ENCODE results near the gene XRCC5.

Gene XRCC5

DNA sequence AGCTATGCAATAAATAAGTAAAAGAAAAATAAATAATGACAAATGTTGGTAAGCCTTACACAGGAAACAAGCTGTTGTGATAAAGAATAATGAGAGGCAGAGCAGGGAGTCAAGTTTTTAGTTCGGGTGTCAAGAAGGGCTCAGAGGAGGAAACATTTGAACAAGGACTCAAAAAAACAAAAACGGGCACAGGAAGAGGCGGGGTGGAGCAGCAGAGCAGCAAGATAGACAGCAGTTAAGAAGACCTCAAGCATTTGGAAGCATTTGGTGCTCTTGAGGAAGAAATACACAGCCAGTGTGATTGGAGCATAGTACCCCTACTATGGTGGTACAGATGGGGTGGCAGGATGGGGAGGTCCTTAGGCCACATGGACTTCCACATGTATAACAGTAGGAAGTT, 24.6 kb upstream of the XRCC5 start:
- no peak for DNase-seq (ENCODE audit: low read depth)

DNA sequence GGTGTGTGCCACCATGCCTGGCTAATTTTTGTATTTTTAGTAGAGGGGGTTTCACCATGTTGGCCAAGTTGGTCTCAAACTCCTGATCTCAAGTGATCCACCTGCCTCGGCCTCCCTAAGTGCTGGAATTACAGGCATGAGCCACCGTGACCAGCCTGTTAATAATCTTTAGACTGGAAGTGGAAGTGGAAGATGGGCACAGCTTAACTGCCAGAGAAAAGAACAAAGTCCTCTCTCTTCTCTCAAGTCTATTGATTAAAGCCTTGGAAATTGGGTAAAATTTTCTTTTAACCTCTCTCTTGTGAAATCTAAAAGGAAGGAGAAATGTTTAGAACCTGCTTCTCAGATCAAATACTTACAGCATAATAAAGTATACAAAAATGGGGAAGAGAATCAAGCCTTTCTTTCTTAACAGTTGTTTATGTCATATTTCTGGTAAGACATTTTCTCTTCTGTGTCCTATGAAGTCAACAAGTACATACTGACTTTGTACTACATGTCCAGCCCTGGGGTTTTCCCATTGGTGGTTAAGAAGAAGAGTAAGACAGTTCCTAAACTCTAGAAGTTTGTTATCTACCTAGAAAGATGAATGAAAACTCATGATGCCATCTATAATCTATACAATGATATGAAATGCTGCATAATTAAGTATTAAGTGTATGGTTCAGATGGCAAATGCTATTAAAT, 22.8 kb upstream of the XRCC5 start:
- no peak for DNase-seq (ENCODE audit: low read depth)

DNA sequence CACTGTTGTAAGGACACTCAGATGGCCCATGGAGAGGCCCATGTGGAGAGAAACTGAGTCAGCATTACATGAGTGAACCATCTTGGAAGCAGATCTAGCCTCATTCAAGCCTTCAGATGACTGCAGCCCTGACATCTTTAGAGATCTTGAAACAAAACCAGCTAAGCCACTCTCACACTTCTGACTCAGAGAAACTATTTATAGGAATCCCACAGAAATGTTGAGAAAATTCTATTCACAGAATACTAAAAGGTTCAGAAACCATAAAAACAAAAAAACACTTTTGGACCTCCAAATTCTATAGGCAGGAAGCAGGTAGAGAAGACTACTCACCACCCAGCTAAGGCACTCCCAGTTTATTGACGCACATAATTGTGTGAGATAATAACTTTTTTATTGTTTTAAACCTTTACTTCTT, 18.8 kb upstream of the XRCC5 start:
- DNase-seq (ENCODE audit: low read depth): no peak

DNA sequence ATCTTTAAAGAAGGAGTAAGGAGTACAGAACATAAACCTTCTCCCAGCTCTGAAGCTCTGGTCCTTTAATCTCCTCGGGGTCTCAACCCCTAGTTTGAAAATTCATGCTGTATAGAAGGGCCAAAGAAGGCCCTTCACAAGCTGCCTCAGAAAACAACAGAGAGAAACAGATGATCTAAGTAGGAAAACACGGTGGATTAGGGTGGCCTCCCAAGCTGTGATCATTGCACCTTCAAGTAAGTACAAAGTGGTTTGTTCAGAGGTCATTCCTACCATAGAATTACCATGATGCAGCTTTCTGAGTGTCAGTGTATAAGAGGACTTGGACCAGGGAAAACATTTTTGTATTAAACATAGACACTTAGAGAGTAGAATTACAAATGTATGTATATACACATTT, 16.5 kb upstream of the XRCC5 start:
- DNase-seq (ENCODE audit: low read depth): no peak

DNA sequence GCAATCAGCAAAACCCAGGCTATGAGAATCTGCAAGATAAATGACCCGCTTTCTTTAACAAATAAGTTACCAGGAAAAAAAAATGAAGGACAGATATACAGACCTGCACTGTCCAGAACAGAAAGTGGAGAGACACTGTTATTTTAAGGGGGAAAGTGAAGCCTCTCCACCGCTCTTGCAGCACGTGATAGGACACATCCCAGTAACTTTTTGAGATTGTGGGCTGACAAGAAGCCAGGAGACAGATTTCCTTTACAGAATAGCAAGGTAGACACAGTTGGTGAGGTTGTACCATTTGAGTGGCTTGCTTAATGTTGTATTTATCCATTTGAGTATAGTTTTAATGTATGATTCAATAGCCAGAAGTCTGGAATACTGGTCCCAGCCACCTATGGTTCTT, 14.4 kb upstream of the XRCC5 start:
- DNase-seq (ENCODE audit: low read depth): no peak

DNA sequence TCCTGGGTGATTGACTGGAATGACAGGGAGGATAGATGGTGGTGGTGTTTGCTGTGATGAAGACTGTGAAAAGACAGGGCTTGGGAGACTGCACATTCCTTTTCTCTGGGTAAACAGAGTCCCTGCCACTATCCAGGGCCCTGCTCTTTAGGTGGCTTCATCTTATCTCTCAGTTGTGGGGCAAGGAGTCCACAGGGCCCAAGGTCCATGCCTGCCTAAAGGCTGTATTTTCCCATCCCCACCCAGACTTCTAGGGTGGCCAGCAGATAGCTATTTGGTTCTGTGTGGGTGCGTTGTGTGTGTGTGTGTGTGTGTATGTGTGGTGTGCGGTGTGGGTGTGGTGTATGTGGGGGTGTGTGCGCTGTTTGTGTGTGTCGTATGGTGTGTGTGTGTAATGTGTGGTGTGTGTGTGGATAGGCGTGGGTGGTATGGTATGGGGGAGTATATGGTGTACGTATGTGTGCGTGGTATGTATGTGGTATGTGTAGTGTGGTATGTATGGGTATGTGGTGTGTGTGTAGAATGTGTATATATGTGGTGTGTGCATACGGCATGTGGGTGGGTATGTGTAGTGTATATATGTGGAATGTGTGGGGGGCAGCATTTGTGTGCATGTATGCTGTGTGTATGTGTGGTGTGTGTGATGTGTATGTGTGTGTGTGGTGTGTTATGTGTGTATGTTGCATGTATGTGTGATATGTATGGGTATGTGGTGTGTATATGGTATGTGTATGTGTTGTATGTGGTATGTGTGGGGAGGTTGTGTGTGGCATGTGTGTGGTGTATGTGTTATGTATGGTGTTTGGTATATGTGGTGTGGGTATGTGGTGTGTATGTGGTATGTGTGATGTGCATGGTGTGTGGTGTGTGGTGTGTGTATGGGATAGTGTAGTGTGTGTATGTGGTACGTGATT, 10.5 kb upstream of the XRCC5 start:
- no peak for DNase-seq (ENCODE audit: low read depth)

DNA sequence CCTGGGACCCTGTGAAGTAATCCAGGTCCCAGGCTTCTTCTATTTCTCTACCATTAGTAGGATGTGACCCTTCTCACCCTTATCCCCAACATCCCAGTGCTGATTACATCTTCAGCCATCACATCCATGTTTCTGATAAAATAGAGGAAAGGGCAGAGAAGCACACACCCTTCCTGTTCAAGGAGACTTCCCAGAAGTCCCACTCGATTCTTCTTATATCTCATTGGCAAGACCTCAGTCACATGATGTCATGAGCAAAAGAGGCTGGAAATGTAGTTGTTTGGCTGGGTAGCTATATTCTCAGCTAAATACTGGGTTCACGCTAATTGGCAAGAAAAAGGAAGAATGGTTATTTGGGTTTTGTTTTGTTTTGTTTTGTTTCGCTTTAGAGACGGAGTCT, 8.0 kb upstream of the XRCC5 start:
- no peak for DNase-seq (ENCODE audit: low read depth)

DNA sequence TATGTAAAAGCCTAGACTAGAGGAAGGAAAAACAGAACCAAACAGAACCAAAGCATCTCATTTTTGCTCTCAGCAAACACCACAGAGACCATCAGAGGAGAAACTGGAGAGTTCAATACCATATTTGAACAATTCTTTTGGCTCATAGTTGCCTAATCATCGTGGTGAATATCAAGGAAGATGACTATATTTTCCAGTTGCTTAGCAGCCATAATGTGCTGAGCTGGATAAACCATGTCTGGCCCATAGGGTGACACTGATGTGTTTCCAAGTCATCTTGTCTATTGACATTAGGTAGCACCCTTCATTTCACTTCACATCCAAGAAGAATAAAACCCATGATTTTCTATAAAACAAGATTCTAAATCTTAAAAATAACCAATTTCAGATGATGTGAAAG, 5.9 kb upstream of the XRCC5 start:
- DNase-seq (ENCODE audit: low read depth): no peak

DNA sequence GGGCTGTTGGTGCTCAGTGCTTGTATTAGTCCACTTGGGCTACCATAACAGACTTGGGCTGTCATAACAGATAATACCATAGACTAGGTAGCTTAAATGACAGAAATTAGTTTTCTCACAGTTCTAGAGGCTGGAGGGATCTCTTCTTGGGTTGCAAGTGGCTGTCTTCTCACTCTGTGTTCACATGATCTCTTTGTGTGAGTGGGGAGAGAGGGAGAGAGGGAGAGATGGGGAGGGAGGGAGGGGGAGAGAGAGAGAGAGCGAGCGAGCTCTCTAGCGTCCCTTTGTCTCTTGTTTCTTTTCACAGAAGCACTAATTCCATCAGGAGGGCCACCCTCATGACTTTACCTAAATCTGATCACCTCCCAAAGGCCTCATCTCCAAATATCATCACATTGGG, 4.5 kb upstream of the XRCC5 start:
- no peak for DNase-seq (ENCODE audit: low read depth)

DNA sequence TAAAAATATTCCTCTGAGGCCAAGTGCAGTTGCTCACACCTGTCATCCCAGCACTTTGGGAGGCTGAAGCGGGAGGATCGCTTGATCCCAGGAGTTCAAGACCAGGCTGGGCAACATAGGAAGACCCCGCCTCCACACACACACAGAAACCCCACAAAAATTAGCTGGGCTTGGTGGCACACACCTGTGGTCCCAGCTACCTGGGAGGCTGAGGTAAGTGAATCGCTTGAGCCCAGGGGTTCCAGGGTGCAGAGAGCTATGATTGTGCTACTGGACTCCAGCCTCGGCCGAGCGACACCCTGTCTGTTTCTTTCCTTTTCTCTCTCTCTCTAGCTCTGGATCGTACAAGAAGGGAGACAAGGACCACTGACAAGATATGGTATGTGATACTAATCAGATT, 1.8 kb upstream of the XRCC5 start:
- no peak for DNase-seq (ENCODE audit: low read depth)

DNA sequence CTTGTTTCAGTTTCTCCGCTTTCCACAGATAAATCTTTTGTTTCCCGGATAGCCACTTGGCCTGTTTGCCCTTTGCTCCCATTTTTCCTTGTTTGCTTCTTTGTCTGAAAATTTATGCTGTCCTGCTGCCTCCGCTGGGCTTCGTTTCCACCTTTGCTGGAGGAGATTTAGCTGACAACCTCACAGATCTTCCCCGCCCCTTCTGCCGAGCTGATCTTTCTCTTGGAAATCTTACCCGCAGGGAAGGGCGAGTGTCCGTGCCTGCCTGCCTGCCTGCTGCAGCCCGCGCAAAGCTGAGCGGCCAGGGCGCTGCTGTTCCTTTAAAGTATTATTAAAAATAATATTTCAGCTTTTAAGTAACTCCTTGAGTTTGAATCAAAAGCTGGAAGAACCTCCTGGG, 1.4 kb upstream of the XRCC5 start:
- DNase-seq (ENCODE audit: low read depth): no peak

DNA sequence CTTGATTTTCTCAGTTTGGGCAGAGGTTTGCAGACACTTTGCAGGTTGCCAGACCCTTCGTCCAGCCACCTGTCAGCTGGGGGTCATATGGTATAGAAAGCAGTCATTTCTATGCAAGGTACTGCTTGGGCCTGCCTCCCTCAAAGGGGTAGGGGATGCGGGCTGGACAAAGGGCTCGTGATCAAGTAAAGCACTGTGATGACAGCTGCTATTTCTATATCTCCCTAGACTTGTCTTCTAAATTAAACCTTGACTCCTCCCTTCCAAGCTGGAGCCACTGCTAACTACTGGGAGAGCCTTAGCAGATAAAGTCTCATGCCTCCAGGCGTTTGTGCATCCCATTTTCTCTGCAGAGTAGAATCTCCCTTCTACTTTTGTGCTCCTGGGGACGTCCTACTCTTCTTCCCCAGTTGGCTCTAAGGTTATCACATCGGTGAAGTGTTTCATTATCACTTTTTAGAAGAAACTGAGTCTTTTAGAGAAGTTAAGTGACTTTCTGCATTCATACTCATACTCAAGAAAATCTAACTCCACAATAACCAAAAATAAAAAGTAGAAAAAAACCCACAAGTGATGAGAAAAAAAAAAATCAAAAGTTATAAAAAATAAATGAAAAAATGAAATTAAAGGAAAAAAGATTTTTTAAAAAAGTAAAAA, 710 bp upstream of the XRCC5 start:
- no peak for DNase-seq (ENCODE audit: low read depth)

DNA sequence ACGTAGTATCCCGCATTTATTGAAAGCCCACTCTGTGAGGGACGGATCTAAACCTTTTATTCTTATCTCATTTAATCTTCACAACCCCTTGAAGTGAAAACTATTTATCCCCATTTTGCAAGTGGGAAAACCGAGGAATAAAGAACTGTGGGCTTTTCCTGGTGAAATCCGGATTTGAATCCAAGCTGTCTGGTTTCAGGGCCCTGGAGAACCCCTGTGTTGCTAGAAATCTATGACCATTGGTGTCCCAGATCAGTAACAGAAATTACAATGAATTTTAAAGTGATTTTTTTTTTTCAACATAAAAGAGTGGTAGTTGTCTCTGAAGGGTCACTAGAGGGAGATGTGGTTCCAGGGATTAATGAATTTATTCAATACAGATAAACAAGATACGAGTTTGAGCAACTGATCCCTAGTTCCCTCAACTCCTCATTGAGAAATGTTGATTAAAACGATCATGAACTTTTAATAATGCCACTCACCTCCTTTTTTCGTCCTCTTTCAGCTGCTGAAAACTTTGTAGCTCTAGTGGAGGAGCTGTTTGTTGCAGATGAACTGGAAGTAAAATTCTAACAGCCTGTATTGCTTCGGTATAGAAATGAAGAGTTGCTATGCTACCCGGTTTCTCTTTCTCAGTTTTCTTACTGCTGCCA, 940 bp downstream of the XRCC5 start:
- DNase-seq (ENCODE audit: low read depth): no peak

DNA sequence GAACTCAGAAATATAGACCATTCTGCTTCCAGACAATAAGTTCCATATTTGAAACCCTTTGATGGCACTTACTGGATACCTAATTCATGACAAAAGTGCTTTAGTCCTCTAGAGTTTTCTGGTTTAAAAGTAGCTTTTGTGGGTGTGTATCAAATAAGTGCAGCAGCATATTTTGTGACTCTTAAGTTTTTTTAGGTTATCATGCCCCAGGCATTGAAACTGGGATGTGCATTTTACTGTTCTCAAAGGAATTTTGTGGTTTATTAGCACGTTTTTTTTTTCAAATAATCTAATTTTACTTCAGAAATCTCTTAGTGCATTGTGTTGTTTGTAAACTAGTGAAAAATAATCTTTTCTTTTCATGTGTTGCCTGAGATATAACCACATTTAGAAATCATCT, 1.5 kb downstream of the XRCC5 start:
- DNase-seq (ENCODE audit: low read depth): no peak

DNA sequence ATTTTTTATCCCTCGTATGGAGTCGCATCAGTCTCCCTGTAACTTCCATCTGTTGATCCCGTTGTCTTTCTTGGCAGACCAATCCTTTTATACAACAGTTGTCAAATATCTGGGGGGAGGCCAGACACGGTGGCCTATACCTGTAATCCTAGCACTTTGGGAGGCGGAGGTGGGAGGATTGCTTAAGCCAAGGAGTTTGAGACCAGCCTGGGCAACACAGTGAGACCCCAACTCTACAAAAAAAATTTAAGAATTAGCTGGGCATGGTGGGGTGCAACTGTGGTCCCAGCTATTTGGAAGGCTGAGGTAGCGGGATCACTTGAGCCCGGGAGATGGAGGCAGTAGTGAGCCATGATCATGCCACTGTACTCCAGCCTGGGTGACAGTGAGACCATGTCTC, 2.0 kb downstream of the XRCC5 start:
- DNase-seq (ENCODE audit: low read depth): no peak

DNA sequence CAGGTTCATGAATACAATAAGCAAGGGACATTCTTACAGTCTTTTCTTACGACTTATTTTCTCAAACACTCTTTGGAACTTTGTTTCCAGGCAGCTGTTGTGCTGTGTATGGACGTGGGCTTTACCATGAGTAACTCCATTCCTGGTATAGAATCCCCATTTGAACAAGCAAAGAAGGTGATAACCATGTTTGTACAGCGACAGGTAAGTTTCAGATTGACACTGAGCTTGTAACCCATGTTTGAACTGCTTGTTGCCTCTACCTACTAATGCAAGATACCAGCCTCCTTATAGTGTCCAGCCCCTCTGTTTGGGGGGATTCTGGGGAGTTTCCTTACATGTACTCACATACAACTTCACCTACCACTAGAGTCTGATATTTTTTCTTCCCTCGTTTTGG, 3.8 kb downstream of the XRCC5 start:
- DNase-seq (ENCODE audit: low read depth): no peak

DNA sequence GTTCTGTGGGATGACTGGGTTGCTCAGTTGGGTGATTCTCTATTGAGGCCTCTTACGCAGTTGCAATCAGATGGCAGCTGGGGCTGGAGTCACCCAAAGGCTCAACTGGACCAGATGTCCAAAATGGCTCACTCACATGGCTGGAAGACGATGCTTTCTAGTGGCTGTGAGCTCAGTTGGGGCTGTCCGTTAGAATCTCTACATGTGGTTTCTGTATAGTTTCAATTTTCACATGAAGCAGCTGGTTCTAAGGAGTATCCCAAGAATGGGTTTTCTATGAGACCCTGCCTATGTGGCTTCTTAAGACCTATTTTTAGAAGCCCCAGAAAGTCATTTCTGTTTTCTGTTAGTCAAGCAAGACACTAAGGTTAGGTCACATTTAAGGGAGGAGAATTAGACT, 4.4 kb downstream of the XRCC5 start:
- no peak for DNase-seq (ENCODE audit: low read depth)

DNA sequence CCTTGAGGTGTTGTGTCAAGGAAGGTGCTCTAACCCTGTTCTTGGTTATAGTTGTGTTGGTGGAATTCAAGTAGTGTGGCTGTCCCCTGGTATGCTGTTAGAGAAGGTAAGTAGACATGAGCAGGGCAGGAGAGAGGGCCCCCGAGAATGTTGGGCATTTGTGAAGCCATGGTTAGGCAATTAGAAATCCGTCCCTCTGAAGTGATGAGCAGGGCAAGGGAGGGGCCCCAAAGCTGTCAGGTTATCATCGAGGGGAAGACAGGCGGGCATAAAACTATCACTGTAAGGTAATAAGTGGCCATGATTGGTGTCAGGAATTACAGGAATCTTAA, 5.2 kb downstream of the XRCC5 start:
- no peak for DNase-seq (ENCODE audit: low read depth)

DNA sequence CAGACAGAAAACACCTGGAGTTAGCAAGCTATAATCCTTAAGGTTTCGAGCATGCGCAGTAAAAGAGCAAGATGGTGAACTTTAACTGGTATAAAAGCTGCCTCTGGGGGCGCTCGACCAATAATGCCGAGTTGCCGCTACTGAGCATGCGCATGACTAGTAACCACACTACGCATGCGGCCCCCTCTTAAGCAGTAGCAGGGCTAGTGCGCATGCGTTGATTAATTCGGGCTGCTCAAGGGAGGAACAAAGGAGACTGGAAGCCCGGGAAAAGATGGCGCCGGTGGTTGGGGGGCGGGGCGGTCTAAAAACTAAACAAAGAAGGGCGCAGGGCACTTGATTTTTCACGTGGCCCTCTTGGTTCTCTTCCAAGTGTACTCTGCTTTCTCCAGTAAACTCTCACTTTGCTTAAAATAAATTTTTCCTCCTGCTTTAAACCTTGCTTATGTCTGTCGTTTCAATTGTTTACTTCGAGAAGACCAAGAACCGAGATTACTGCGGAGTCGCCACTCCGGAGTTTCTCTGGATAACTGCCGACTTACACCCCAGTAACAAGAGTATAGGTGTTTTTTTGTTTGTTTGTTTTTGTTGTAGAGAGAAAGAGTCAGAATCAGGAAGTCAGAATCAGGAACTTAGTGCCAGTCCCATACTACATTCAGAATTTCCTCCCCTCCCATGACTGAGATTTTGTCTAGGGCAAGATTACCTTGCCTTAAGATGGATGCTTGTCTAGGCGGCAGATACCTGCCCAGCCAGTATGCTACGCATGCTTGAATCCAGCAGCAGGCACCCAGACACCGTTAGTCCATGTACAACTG, 5.8 kb downstream of the XRCC5 start:
- DNase-seq (ENCODE audit: low read depth): peak; percentile 92

DNA sequence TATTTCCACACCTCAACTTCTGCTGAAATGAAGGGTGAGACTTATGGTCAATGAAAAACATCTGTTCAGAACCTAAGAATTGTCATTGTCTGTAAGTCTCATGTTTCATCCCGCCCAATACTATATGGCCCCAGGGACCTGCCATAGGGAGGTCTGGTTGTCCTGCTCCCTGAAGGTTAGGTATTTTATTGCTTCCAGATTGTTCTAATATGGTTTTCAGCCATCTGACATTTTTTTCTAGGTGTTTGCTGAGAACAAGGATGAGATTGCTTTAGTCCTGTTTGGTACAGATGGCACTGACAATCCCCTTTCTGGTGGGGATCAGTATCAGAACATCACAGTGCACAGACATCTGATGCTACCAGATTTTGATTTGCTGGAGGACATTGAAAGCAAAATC, 7.3 kb downstream of the XRCC5 start:
- DNase-seq (ENCODE audit: low read depth): no peak

DNA sequence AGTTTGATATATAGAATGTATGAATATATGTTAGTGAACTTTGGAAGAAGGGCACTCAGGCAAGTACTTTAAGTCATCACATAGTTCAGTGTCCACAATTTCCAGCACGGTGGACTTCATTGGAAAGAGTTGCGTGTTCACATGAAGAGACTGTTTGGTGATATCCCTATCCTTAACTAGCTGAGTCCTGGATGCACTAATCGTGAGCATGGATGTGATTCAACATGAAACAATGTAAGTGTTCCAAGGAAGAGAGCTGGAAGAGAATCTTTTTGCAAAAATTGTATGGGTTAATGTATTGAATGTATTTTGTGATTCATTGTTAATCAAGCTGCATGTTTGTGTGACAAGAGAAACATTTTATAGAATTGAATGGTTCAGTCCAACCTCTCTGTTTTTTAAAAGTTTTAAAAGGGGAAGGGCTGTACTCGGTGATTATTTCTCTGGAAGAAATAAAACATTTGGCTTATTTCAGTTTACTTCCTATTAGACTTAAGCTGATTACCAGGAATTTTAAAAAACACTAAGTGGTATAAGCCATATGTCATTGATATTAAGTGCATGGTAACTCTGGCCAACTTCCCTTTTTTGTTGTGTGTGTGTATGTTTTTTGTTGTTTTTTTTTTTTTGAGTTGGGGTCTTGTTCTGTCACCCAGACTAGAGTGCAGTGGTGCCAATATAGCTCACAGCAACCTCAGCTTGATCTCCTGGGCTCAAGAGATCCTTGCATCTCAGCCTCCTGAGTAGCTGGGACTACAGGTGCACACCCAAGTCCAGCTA, 8.6 kb downstream of the XRCC5 start:
- no peak for DNase-seq (ENCODE audit: low read depth)

Measured in activated T-cell treated with anti-CD3 and anti-CD28 coated beads for 48 hours (primary cell).